Measurements from ENCODE around the gene UBTD2.
"Not testable (repeated sequence)": the region's sequence is repeated elsewhere in the genome, so short reads cannot be mapped to it uniquely, and the experiment has no call there.

Gene UBTD2

DNA sequence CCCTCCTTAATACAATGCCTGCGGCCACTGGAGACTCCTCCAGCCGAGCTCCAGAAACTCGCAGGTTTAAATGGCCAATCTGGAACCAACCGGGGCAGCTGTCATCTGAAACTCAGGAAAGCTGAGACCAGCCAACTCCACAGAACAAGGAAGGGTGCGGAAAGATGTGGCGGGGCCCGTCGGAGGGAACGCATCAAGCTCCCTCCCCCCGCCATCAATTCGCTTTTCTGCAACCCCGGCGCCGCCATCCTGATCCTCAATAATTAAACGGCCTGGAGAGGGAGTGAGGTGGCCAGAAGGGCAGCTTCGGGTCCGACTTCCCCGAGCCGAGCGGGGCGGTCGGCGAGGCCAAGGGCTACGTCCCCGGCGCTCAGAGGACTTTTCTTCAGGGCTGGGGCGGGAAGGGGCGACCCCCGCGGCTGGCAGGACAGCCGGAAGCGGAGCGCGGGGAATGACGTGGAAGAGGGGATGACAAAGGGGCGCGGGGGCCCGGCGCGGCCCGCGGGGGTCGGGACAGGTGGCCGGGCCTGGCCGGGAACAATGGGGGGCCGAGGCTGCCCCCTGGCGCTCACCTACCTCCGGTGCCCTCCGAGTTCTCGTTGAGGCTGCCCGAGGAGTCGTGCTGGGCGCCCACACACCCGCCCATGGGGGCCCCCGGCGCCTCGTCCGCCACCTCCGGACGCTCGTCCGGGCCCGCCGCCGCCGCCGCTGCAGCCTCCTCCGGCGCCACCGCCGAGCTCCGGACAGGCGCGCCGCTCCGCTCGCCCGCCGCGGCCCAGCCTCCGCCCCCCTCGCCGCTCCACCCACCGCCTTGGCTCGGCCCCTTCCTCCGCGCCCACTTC lies at the start of gene UBTD2:
UBTD2 (minus strand) TSS at position 745 of the 842 bp plus-strand sequence; CDS start at position 646, 99 bp downstream.
- DNase-seq (ENCODE audit: low read depth): no peak
- peak within 1 kb of the TSS; percentile 66 for H3K4me3 ChIP-seq (ENCODE audit: control insufficient read depth, low read depth, low read length)
- TF ChIP-seq, protein P1, sequence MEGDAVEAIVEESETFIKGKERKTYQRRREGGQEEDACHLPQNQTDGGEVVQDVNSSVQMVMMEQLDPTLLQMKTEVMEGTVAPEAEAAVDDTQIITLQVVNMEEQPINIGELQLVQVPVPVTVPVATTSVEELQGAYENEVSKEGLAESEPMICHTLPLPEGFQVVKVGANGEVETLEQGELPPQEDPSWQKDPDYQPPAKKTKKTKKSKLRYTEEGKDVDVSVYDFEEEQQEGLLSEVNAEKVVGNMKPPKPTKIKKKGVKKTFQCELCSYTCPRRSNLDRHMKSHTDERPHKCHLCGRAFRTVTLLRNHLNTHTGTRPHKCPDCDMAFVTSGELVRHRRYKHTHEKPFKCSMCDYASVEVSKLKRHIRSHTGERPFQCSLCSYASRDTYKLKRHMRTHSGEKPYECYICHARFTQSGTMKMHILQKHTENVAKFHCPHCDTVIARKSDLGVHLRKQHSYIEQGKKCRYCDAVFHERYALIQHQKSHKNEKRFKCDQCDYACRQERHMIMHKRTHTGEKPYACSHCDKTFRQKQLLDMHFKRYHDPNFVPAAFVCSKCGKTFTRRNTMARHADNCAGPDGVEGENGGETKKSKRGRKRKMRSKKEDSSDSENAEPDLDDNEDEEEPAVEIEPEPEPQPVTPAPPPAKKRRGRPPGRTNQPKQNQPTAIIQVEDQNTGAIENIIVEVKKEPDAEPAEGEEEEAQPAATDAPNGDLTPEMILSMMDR (IDR thresholded peaks at IDR 0.05; ENCODE audit: control insufficient read depth, insufficient read depth, low read depth, low read length, missing control alignments): peak; percentile 39

DNA sequence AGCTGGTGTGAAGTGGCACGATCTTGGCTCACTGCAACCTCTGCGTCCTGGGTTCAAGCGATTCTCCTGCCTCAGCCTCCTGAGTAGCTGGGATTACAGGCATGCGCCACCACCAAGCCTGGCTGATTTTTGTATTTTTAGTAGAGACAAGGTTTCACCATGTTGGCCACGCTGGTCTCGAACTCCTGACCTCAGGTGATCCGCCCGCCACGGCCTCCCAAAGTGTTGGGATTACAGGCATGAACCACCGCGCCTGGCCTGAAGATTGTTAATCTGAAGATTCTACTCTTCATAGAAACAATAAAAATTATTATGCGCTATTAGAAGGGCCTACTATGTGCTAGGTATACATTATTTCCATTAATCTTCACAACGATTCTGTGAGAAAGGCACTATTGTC lies 43.3 kb upstream of the UBTD2 start:
- not testable (repeated sequence) for DNase-seq (ENCODE audit: low read depth); H3K4me3 ChIP-seq (ENCODE audit: control insufficient read depth, low read depth, low read length)

DNA sequence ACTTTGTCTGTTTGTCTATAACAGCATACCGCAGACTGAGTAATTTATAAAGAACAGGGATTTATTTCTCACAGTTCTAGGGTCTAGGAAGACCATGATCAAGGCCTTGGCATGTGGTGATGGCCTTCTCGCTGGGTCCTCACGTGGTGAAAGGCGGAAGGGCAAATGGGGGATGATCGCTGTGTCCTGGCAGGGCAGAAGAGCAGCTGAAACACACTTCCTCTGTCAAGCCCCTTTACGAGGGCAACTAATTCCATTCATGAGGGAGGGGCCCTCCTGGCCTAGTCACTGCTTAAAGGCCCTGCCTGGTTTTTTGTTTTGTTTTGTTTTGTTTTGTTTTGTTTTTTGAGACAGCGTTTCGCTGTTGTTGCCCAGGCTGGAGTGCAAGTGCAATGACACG lies 41.9 kb upstream of the UBTD2 start:
- TF ChIP-seq, protein P1 (IDR thresholded peaks at IDR 0.05; ENCODE audit: control insufficient read depth, insufficient read depth, low read depth, low read length, missing control alignments): no peak
- DNase-seq (ENCODE audit: low read depth): no peak
- H3K4me3 ChIP-seq (ENCODE audit: control insufficient read depth, low read depth, low read length): no peak overlapping the region

DNA sequence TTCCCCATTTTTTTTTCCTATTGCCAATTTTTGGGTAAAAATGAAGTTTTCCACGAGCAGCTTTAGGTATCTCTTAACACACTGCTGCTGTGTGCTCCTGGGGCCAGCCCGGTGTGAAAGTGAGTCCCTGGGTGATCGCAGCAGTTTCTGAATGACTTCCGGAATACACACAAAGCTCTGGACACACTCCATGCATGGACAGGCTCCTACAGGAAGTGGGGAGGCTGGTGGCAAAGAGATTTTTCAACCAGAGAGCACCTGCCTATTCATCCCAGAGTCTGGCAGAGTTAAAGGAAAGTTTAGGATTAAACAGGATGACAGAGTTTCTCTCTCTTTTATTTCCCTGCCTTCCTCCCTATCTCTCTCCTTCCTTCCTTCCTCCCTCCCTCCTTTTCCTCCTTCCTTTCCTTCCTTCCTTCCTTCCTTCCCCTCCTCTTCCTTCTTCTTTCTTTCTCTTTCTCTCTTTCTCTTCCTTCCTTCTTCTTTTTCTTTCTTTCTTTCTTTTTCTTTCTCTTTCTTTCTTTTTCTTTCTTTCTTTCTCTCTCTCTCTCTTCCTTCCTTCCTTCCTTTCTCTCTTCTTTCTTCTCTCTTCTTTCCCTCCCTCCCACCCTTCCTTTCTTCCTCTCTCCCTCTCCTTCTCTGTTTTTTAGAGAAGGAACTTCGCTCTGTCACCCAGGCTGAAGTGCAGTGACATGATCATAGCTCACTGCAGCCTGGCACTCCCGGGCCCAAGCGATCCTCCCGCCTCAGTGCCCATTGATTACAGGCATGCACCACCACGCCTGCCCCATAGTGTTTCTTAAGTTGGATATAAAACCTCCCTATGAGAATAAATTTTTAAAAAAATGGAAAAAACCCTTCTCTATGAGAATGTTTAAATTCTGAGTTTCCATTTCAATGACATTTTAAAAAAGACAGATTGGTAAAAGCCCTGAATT lies 38.7 kb upstream of the UBTD2 start:
- no peak for DNase-seq (ENCODE audit: low read depth)
- no peak overlapping the region for H3K4me3 ChIP-seq (ENCODE audit: control insufficient read depth, low read depth, low read length)
- TF ChIP-seq, protein P1 (IDR thresholded peaks at IDR 0.05; ENCODE audit: control insufficient read depth, insufficient read depth, low read depth, low read length, missing control alignments): no peak

DNA sequence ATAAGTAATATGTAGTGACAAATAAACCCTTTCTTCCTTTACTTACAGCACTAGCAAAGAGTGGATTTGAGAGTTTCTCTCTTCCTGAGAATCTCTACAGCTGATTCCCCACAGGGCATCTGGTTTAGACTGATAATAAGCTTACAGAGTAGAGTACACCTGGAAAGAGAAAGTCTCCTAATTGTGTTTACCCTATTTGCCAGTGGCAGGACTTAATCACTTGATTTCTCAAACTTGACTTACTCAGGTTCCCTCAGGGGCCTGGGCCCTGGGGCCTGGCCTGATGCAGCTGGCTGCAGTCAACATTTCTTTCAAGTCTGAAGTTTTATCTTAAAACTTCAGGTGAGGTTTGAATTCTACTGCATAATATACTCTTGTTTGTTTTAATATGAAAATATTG lies 38.0 kb upstream of the UBTD2 start:
- no peak for DNase-seq (ENCODE audit: low read depth)
- TF ChIP-seq, protein P1 (IDR thresholded peaks at IDR 0.05; ENCODE audit: control insufficient read depth, insufficient read depth, low read depth, low read length, missing control alignments): no peak
- H3K4me3 ChIP-seq (ENCODE audit: control insufficient read depth, low read depth, low read length): no peak overlapping the region

- TF ChIP-seq, protein P1 (IDR thresholded peaks at IDR 0.05; ENCODE audit: control insufficient read depth, insufficient read depth, low read depth, low read length, missing control alignments): no peak
- DNase-seq (ENCODE audit: low read depth): no peak
- H3K4me3 ChIP-seq (ENCODE audit: control insufficient read depth, low read depth, low read length): no peak overlapping the region
These were observed 36.3 kb upstream of the UBTD2 start for GRCh38 chr5:172319708-172320441.
